ENCODE results near the gene AHCYL1. TPM values are rescaled to one million over a fixed set of nuclear protein-coding genes. Genes with fewer than 3 reads are reported as not detected.

Gene AHCYL1
- total and polyA plus RNA-seq, 2 donors (not counting 3 experiments of a cell fraction or from before 2014, with no cell fraction given) = 49.2 to 74.2 TPM

DNA sequence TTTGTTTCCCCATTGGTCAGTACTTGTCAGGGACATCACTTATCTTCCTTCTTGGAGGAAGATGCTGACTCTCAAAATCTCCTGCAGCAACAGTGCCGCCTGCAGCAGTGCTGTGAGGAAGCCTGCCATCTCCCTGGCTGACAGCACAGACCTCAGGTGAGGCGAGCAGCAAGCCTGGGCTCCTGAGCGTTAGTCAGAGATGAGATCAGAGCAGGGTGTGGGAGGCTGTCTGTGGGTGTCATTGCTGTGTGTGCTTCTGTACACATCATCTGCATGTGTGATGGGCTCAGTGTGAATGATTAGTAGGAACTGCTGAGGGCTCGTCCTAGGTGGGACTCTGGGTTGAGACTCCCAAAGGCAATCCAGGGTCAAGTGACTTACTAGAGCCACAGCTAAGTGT is 56.0 kb downstream of the AHCYL1 start:
- Histone ChIP-seq H3K9ac (replicated peaks; ENCODE audit: extremely low read depth, insufficient read depth, low read length) (no peak overlapping the region), H3K4me3 (replicated peaks in 1 of 3; ENCODE audit: insufficient read depth in 1 of 3, low read depth in 1 of 3, low read length in 3 of 3) (no peak overlapping the region), H4K20me1 (replicated peaks; ENCODE audit: control insufficient read depth, extremely low read depth, insufficient read depth, low read length) (no peaks in the 10 kb centered on the region), H3K27me3 (ENCODE audit: control insufficient read depth in 2 of 2, insufficient read depth in 2 of 2, low read length in 2 of 2) (no peaks in the 10 kb centered on the region), H3K27ac (ENCODE audit: insufficient read depth, low read depth, low read length) (no peak overlapping the region), H3K9me3 (replicated peaks; ENCODE audit: control insufficient read depth, insufficient read depth, low read length) (no peaks in the 10 kb centered on the region), H2AFZ (ENCODE audit: low read depth, low read length) (no peak overlapping the region), H3K79me2 (ENCODE audit: control insufficient read depth, insufficient read depth, low read length) (peaks cover 17% of the 10 kb centered on the region), H3K9me1 (replicated peaks; ENCODE audit: control insufficient read depth, extremely low read depth, insufficient read depth, low read length) (no peaks in the 10 kb centered on the region), H3K36me3 (ENCODE audit: control insufficient read depth in 2 of 2, extremely low read depth in 1 of 2, insufficient read depth in 2 of 2, low read length in 2 of 2) (peaks cover 15 to 61% of the 10 kb centered on the region in 2 experiments), H3K4me2 (ENCODE audit: insufficient read depth, low read length) (no peak overlapping the region), H3K4me1 (ENCODE audit: control insufficient read depth, extremely low read depth, insufficient read depth, low read length) (peaks cover 5% of the 10 kb centered on the region)
- dilution Hi-C loops (cut with MboI; ENCODE audit: extremely low pct_ligation_motif_present, low sequenced_read_pairs) = no loop called here
- POLR2A ChIA-PET = no interaction called here
- BruUV-seq (replicated peaks) = no TSS peak
- DNase-seq (ENCODE audit: low read depth, low spot score) (no peak), FAIRE-seq (no peak)
- CTCF ChIA-PET = interaction anchor here (1.4 kb wide), 1 partner anchor 65 kb away, joined by 3 read pairs; no protein-coding TSS in a partner anchor
- intact Hi-C loops (cut with micrococcal nuclease) = no loop called here
- TF ChIP-seq GATA2 (IDR thresholded peaks at IDR 0.05; ENCODE audit: insufficient read depth, insufficient read length, low read depth, low read length) (no peak), MYC (IDR thresholded peaks at IDR 0.05; ENCODE audit: low read depth, low read length) (no peak), CTCF (IDR thresholded peaks at IDR 0.05; ENCODE audit: extremely low read depth in 1 of 2, insufficient read depth in 1 of 2, low read depth in 1 of 2, low read length in 2 of 2) (no peak), JUN (IDR thresholded peaks at IDR 0.05; ENCODE audit: borderline replicate concordance, insufficient read depth, insufficient read length, low read depth) (no peak), MAX (IDR thresholded peaks at IDR 0.05; ENCODE audit: insufficient read depth, insufficient read length) (no peak), FOS (IDR thresholded peaks at IDR 0.05; ENCODE audit: borderline replicate concordance, insufficient read depth, low read length) (no peak)
